ENCODE measurements around the gene GPER1.

DNA sequence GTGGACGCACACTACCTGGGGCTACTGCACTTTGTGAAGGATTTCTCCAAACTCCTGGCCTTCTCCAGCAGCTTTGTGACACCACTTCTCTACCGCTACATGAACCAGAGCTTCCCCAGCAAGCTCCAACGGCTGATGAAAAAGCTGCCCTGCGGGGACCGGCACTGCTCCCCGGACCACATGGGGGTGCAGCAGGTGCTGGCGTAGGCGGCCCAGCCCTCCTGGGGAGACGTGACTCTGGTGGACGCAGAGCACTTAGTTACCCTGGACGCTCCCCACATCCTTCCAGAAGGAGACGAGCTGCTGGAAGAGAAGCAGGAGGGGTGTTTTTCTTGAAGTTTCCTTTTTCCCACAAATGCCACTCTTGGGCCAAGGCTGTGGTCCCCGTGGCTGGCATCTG lies 29.6 kb upstream of the GPER1 start:
- TF ChIP-seq, protein P1, sequence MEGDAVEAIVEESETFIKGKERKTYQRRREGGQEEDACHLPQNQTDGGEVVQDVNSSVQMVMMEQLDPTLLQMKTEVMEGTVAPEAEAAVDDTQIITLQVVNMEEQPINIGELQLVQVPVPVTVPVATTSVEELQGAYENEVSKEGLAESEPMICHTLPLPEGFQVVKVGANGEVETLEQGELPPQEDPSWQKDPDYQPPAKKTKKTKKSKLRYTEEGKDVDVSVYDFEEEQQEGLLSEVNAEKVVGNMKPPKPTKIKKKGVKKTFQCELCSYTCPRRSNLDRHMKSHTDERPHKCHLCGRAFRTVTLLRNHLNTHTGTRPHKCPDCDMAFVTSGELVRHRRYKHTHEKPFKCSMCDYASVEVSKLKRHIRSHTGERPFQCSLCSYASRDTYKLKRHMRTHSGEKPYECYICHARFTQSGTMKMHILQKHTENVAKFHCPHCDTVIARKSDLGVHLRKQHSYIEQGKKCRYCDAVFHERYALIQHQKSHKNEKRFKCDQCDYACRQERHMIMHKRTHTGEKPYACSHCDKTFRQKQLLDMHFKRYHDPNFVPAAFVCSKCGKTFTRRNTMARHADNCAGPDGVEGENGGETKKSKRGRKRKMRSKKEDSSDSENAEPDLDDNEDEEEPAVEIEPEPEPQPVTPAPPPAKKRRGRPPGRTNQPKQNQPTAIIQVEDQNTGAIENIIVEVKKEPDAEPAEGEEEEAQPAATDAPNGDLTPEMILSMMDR (IDR thresholded peaks at IDR 0.05; ENCODE audit: low read length), result no peak
- TF ChIP-seq EZH2 (IDR thresholded peaks at IDR 0.05; ENCODE audit: borderline replicate concordance, low read length), result no peak
